Nephron (organoid): ENCODE measurements around the gene ANO10.
A peak's percentile ranks its signal among the peaks of the same experiment; 100 is the strongest.

Source experiments
- H3K27ac Mint-ChIP-seq, 3 experiments: 2 replicates each; pipeline ENCODE4 v1.8.0; 2020; ENCODE audit warnings: mixed read lengths in 3 of 3, mild to moderate bottlenecking in 2 of 3, moderate library complexity in 1 of 3
- H3K27me3 Mint-ChIP-seq: 2 replicates; pipeline ENCODE4 v1.8.0; 2021; ENCODE audit warnings: low read depth, mild to moderate bottlenecking, moderate library complexity, mixed read lengths
- H3K36me3 Mint-ChIP-seq: 2 replicates; pipeline ENCODE4 v1.8.0; 2020; ENCODE audit warnings: low read depth, mixed read lengths
- H3K4me1 Mint-ChIP-seq: 2 replicates; pipeline ENCODE4 v1.8.0; 2020; ENCODE audit warnings: mixed read lengths
- H3K4me3 Mint-ChIP-seq, 3 experiments: 2 replicates each; pipeline ENCODE4 v1.8.0; 2020; ENCODE audit warnings: mild to moderate bottlenecking in 3 of 3, mixed read lengths in 3 of 3, moderate library complexity in 2 of 3
- H3K9me3 Mint-ChIP-seq: 2 replicates; pipeline ENCODE4 v1.8.0; 2020; ENCODE audit warnings: mixed read lengths
- TF ChIP-seq, protein P1 (sequence below), 3 experiments: fragments of 200-600 bp; sonication (generic); IDR thresholded peaks; one replicate each; pipeline ENCODE4 v1.5.0; 2021; ENCODE audit warnings: antibody characterized with exemption in 3 of 3; ENCODE audit not compliant: unreplicated experiment in 3 of 3

Gene ANO10

GRCh38 chr3:43388915-43389314 lies 232.9 kb downstream of the ANO10 start:
- H3K27me3 Mint-ChIP-seq: no peaks in the 10 kb centered on the region
- H3K9me3 Mint-ChIP-seq: peaks cover 13% of the 10 kb centered on the region
- TF ChIP-seq, protein P1, sequence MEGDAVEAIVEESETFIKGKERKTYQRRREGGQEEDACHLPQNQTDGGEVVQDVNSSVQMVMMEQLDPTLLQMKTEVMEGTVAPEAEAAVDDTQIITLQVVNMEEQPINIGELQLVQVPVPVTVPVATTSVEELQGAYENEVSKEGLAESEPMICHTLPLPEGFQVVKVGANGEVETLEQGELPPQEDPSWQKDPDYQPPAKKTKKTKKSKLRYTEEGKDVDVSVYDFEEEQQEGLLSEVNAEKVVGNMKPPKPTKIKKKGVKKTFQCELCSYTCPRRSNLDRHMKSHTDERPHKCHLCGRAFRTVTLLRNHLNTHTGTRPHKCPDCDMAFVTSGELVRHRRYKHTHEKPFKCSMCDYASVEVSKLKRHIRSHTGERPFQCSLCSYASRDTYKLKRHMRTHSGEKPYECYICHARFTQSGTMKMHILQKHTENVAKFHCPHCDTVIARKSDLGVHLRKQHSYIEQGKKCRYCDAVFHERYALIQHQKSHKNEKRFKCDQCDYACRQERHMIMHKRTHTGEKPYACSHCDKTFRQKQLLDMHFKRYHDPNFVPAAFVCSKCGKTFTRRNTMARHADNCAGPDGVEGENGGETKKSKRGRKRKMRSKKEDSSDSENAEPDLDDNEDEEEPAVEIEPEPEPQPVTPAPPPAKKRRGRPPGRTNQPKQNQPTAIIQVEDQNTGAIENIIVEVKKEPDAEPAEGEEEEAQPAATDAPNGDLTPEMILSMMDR (IDR thresholded peaks at IDR 0.05; ENCODE audit: unreplicated experiment in 3 of 3): no peak
- no peak overlapping the region for H3K4me3 Mint-ChIP-seq
- peak overlapping the region in 2 of 3 experiments; percentile 34 to 53 for H3K27ac Mint-ChIP-seq
- H3K36me3 Mint-ChIP-seq: peaks cover 13% of the 10 kb centered on the region
- H3K4me1 Mint-ChIP-seq: peaks cover 37% of the 10 kb centered on the region

GRCh38 chr3:43388175-43388574 lies 233.6 kb downstream of the ANO10 start:
- TF ChIP-seq, protein P1 (IDR thresholded peaks at IDR 0.05; ENCODE audit: unreplicated experiment in 3 of 3): no peak
- Mint-ChIP-seq H3K4me3 (no peak overlapping the region), H3K27ac (no peak overlapping the region), H3K27me3 (no peaks in the 10 kb centered on the region), H3K9me3 (peaks cover 13% of the 10 kb centered on the region), H3K36me3 (peaks cover 13% of the 10 kb centered on the region), H3K4me1 (peaks cover 31% of the 10 kb centered on the region)

GRCh38 chr3:43379343-43379742 lies 242.5 kb downstream of the ANO10 start:
- Mint-ChIP-seq H3K9me3 (peaks cover 26% of the 10 kb centered on the region), H3K4me3 (no peak overlapping the region), H3K27ac (peak overlapping the region in 2 of 3 experiments; percentile 9 to 34), H3K4me1 (peaks cover under 1% of the 10 kb centered on the region), H3K36me3 (peaks cover 23% of the 10 kb centered on the region), H3K27me3 (no peaks in the 10 kb centered on the region)
- TF ChIP-seq, protein P1 (IDR thresholded peaks at IDR 0.05; ENCODE audit: unreplicated experiment in 3 of 3): no peak

DNA sequence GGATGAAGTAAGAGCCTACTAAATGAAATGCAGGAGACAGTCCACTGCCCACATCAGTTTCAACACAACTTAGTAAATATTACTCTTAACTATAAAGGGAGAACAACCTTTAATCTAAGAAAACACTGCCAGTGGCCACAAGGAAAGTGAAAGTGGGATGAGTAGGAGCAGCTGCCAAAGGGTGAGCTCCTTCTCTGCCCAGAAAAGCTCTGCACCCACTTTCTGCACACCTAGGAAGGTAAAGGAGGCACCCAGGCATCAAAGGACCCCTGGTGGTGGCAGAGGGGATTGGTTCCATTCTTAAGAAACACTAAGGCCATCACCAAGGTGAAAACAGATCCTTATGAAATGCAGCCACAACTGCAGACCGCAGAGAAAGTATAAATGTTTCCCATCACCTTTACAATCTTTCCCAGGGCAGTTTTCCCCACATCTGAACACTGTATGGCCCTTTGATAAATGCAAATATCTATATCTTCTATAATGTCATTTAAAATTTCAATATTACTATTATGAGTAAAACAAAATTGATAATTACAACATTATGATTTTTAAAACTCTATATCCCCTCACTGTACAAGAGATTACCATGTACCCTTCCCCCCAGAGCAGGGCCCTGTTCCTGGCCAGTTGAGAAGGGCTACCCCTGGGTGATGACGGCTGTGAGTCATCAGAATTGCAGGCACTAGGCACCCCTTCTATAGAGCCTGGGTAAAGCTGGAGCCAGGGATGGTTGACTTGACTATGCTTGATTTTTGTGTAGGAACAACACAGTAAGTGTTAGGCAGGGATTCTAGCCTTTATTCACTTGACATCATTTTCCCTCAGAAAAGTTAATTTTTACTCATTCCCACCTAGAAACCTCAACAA lies 243.5 kb downstream of the ANO10 start:
- Mint-ChIP-seq H3K36me3 (peaks cover 21% of the 10 kb centered on the region), H3K9me3 (peaks cover 24% of the 10 kb centered on the region), H3K27me3 (no peaks in the 10 kb centered on the region), H3K4me1 (peaks cover 11% of the 10 kb centered on the region), H3K4me3 (no peak overlapping the region), H3K27ac (no peak overlapping the region)
- TF ChIP-seq, protein P1 (IDR thresholded peaks at IDR 0.05; ENCODE audit: unreplicated experiment in 3 of 3): peak; percentile 50 to 55 (median 55)

GRCh38 chr3:43373560-43373928 lies 248.3 kb downstream of the ANO10 start:
- TF ChIP-seq, protein P1 (IDR thresholded peaks at IDR 0.05; ENCODE audit: unreplicated experiment in 3 of 3): no peak
- no peaks in the 10 kb centered on the region for H3K36me3 Mint-ChIP-seq
- H3K4me1 Mint-ChIP-seq: peaks cover 19% of the 10 kb centered on the region
- no peaks in the 10 kb centered on the region for H3K27me3 Mint-ChIP-seq
- no peaks in the 10 kb centered on the region for H3K9me3 Mint-ChIP-seq
- H3K4me3 Mint-ChIP-seq: no peak overlapping the region
- H3K27ac Mint-ChIP-seq: peak overlapping the region; percentile 47 to 74 (median 71)
